22Rv1 (cell line): ENCODE measurements around the gene NPFF.

Experiments used
- H3K27ac ChIP-seq: fragments of 450-650 bp; 2 replicates; pipeline ENCODE4 v1.5.1; 2017
- CTCF ChIP-seq: fragments of 450-650 bp; IDR thresholded peaks from 2 replicates; pipeline ENCODE4 v1.5.1; 2017; ENCODE audit warnings: mild to moderate bottlenecking
- ZFX ChIP-seq: fragments of 450-650 bp; IDR thresholded peaks from 2 replicates; pipeline ENCODE4 v1.6.1; 2017; ENCODE audit warnings: antibody characterized with exemption, borderline replicate concordance

Gene NPFF

GRCh38 chr12:53538209-53538689 lies 31.0 kb upstream of the NPFF start:
- TF ChIP-seq CTCF (no peak), ZFX (no peak)
- peak overlapping the region; percentile 83 for H3K27ac ChIP-seq

- no peak overlapping the region for H3K27ac ChIP-seq
- TF ChIP-seq CTCF (no peak), ZFX (no peak)
Measured at GRCh38 chr12:53536962-53537361, 29.7 kb upstream of the NPFF start.

GRCh38 chr12:53533471-53533870 lies 26.2 kb upstream of the NPFF start:
- TF ChIP-seq ZFX (no peak), CTCF (no peak)

GRCh38 chr12:53532524-53533445 lies 25.5 kb upstream of the NPFF start:
- H3K27ac ChIP-seq: no peak overlapping the region
- TF ChIP-seq CTCF (no peak), ZFX (no peak)

More at GRCh38 chr12:53533471-53533870, 26.2 kb upstream of the NPFF start:
- H3K27ac ChIP-seq: no peak overlapping the region

- H3K27ac ChIP-seq: no peak overlapping the region
- TF ChIP-seq ZFX (no peak), CTCF (no peak)
Measured at GRCh38 chr12:53532021-53532420, 24.7 kb upstream of the NPFF start.

GRCh38 chr12:53530920-53531319 lies 23.6 kb upstream of the NPFF start:
- TF ChIP-seq ZFX (no peak), CTCF (no peak)
- H3K27ac ChIP-seq: no peak overlapping the region

- no peak overlapping the region for H3K27ac ChIP-seq
- TF ChIP-seq CTCF (no peak), ZFX (no peak)
Measured at GRCh38 chr12:53530061-53530460, 22.8 kb upstream of the NPFF start.
